Measurements from ENCODE around the gene ZNF74.
"Not testable (repeated sequence)": the region's sequence is repeated elsewhere in the genome, so short reads cannot be mapped to it uniquely, and the experiment has no call there.

ZNF74 gene

DNA sequence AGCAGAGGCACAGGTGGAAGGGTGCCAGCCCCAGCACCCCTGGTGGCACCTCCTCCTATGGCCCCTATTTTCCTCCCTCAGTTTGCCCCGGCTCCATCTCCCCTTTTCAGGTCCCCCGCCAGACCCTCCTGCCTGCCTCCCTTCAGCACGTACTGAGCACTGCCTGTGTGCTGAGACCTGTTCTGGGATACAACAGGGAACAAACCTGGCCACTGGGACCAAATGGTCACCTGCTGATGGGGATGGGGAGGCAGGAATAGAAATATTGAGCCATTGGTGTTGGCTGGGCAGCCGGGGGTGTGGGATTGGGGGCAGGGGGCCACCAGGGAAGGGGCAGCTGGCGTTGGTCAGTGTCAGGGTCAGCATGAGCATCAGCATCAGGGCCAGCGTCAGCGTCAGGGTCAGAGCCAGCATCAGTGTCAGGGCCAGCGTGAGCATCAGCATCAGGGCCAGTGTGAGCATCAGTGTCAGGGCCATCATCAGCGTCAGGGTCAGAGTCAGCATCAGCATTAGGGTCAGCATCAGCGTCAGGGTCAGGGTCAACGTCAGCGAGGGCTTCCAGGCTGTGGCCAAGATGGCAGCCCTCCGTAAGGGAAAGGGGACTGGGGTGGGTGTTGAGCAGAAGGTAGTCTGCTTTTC, 7.5 kb downstream of the ZNF74 start:
- DNase-seq, result no peak

DNA sequence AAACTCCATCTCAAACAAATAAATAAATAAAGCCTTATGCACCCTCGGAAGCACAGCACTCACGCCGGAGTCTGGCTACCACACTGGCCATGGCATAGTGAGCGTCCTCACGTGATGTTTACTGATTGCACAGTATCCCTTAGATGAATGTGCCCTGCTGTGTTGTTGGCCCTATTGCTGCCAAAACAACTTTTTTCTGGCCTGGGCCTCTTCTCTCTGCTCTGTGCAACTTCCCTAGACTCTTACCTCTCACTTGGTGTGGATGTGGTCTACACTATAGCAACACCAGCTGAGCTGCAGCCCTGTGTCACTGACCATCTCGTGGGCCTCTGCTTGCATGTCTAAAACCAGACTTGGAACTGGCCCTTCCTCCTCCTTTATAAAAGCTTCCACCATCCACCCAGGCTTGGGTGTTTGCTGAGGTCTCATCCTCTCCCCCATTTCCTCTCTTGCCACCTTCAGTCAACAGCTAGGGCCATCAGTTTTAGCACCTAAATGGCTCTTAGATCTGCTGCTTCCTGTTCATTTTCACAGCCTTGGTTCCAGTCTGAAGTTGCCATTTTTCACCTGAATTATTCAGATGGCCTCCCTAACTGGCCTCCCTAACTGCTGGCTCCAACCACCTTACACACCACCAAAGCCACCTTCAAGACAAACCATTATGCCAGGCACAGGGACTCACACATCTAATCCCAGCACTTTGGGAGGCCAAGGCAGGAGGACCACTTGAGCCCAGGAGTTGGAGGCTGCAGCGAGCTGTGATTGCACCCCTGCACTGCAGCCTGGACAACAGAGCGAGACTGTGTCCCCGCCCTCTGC, 9.2 kb downstream of the ZNF74 start:
- no peak for DNase-seq

DNA sequence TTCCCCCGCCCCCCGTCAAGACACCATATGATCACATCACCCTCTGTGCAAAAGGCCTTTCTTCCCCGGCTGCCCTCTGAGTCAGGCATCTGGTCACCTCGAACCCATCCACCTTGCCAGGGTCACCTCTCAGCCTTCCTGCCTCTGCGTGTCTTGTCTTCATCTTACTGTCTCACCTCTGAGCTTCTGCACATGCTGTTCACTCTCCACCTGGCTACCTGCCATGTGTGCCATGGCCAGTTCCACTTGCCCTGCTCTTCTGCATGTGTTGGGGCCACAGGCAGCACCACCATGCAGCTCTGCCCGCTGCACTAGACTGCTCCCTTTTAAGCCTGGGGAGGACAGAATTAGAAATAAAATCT, 9.8 kb downstream of the ZNF74 start:
- DNase-seq, result no peak

DNA sequence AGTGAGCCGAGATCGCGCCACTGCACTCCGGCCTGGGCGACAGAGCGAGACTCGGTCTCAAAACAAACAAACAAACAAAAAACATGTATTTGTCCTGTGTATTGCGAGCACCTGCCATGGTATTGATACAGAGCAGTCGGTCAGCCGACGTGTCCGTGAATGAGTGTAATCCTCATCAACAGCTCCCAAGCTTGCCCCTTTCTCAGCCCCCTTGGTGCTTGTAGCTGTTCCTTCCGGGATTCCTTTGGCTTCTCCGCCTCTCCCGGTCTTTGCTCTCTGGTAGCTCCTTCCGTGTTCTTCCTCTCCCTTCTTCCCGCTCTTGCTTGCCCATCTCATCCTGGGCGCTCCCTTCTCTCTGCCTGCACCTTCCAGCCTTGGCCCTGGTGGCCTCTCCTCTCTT, 10.9 kb downstream of the ZNF74 start:
- no peak for DNase-seq

DNA sequence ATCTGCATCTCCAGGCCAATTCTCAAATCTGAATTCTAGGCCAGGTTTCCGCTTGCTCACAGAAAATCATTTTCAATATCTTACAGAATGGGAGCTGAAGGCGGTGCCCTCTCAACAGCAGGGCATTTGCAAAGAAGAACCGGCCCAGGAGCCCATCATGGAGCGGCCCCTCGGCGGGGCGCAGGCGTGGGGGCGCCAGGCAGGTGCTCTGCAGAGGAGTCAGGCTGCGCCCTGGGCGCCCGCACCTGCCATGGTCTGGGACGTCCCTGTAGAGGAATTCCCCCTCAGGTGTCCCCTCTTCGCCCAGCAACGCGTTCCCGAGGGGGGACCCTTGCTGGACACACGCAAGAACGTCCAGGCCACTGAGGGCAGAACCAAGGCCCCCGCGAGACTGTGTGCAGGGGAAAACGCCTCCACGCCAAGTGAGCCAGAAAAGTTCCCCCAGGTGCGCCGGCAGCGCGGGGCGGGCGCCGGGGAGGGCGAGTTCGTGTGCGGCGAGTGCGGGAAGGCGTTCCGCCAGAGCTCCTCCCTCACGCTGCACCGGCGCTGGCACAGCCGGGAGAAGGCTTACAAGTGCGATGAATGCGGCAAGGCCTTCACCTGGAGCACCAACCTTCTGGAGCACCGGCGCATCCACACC, 11.5 kb downstream of the ZNF74 start:
- no peak for DNase-seq

DNA sequence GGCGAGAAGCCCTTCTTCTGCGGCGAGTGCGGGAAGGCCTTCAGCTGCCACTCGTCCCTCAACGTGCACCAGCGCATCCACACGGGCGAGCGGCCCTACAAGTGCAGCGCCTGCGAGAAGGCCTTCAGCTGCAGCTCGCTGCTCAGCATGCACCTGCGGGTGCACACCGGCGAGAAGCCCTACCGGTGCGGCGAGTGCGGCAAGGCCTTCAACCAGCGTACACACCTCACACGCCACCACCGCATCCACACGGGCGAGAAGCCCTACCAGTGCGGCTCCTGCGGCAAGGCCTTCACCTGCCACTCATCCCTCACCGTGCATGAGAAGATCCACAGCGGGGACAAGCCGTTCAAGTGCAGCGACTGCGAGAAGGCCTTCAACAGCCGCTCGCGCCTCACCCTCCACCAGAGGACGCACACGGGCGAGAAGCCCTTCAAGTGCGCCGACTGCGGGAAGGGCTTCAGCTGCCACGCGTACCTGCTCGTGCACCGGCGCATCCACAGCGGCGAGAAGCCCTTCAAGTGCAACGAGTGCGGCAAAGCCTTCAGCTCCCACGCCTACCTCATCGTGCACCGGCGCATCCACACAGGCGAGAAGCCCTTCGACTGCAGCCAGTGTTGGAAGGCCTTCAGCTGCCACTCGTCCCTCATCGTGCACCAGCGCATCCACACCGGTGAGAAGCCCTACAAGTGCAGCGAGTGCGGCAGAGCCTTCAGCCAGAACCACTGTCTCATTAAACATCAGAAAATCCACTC, 12.2 kb downstream of the ZNF74 start:
- no peak for DNase-seq

DNA sequence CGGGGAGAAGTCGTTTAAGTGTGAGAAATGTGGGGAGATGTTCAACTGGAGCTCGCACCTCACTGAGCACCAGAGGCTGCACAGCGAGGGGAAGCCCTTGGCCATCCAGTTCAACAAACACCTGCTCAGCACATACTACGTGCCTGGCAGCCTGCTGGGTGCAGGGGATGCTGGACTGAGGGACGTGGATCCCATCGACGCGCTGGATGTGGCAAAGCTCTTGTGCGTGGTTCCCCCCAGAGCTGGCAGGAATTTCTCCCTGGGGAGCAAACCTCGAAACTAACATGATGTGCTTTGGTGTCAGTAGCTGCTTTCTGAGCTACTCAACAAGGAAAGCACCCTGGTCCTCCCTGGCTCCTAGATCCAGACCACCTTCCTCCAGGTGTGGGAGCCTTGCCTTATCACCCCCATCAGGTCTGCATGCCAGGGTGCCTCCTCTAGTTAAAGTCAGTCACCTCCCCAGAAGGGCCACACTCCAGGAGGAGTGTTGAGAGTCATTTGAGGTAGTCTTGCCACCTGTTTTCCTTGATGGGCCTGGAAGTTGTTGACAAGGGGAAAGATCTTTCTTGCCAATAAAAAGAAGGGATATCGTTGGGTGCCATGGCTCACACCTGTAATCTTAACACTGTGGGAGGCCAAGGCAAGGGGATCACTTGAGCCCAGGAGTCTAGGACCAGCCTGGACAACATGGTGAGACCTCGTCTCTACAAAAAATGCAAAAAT, 12.9 kb downstream of the ZNF74 start:
- DNase-seq, result no peak

DNA sequence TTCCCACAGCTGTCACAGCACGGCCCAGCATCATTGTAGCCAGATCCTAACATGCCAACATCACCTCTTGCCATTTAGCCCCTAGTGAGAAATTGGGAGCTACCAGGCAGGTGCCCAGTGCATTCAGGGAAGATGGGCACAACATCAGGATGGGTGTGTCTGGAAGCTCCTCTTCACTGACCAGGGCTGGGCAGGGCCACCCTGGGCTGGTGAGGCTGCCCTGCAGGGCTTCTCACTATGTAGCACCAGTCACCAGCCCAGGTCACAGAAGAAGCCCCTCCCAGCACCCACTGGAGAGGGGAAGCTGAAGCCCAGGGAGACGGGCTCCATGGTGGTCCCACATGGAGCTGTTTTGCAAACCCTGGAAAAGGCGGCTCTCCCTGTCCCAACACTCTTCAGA, 13.9 kb downstream of the ZNF74 start:
- no peak for DNase-seq

DNA sequence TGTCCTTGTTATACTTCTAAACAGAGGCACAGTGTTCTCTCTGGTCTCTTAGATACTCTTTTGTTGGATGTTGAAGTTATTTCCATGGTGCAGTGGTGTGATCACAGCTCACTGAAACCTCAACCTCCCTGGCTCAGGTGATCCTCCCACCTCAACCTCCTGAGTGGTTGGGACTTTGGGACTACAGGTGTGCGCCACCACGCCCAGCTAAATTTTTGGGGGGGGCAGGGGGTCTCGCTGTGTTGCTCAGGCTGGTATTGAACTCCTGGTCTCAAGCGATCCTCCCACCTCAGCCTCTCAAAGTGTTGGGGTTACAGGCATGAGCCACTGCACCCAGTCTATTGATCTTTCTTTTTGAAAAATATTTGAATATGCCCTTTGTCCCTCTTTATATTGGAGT, 14.9 kb downstream of the ZNF74 start:
- no peak for DNase-seq

DNA sequence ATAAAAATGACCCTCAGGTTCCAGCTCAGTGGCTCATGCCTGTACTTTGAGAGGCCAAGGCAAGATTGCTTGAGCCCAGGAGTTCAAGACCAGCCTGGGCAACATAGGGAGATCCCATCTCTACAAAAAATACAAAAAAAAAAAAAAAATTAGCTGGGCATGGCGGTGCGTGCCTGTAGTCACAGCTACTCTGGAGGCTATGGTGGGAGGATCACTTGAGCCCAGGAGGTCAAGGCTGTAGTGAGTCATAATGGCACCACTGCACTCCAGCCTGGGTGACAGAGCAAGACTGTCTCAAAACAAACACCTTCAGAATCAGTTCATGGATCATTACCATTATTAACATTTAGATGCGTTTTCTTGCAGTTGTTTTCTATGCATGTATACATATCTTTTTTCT, 15.4 kb downstream of the ZNF74 start:
- not testable (repeated sequence) for DNase-seq

DNA sequence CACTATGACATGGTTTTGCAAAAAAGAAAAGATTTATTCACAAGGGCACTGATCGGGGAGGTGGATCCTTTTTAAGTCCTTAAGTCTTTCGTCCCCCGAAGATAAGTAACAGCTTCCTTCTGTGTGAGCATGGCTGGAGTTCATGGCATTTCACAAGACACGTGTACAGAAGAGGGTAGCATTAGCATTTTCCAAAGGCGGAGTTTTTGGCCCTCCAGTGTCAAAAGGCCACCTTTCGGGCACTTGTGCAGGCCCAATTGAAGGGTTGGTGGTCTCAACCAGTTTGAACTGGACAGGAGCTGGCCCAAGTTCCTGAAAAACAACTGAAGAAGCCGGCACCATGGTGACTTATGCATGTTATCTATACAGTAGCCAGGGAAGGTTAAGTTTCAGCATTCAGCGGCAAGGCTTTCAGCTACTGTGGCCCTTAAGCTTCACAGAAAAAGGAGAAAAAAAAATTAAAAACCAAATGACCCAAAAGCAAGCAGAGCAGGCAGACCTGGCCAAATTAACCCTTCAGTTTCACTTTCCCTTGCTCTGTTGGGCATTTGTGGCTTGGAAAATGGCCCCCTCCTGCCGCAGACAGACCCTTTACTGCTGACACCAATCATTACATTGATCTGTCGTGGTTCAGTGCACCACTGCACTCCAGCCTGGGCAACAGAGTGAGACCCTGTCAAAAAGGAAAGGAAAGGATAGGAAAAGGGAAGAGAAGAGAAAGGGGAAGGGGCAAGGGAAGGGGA, 18.7 kb downstream of the ZNF74 start:
- DNase-seq, result no peak

DNA sequence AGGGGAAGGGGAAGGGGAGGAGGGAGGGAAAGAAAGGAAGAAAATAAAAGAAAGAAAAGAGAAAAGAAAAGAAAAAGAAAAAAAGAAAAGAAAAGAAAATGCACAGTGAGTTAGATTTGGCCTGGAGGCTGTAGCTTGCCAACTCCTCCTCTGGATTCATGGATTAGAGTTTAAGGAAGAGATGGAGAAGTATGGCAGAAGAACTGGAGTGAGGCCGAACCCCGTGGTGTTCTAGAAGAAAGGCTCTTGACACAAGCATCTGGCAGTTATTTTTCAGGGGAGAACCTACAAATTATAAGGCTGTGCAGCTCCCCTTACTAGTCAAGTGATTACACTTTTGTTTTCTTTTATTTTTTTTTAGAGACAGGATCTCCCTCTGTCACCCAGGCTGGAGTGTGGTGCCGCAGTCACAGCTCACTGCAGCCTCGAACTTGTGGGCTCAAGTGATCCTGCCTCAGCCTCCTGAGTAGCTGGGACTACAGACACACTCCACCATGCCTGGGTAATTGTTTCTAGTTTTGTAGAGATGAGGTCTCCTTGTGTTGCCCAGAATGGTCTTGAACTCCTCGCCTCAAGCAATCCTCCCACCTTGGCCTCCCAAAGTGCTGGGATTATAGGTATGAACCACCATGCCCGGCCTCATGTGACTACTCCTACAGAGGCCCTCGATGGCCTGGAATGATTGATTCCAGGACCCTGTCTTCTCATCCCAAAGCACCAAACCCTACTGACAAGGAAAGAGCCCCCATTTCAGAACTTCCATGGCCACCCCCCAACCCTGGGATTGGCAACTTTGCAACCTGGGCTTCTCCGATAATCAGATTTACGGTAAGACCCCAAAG, 19.5 kb downstream of the ZNF74 start:
- DNase-seq, result no peak

DNA sequence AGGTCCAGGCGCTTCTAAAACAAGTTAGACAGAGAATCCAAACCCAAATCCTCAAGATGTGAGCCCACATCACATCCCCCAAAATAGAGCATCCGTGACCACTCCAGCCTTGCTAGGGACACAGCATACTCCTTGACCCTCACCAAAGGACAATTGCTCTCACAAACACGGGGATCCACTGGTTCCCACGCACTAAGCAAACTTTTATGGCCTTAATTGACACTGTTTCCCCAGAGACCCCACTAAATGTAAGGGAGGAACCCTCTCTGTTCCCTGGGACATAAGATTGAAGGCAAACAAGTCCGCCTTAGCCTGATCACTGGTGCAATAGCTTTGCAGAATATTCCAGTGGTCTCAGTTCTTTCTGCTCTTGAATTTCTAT, 20.1 kb downstream of the ZNF74 start:
- DNase-seq, result no peak

DNA sequence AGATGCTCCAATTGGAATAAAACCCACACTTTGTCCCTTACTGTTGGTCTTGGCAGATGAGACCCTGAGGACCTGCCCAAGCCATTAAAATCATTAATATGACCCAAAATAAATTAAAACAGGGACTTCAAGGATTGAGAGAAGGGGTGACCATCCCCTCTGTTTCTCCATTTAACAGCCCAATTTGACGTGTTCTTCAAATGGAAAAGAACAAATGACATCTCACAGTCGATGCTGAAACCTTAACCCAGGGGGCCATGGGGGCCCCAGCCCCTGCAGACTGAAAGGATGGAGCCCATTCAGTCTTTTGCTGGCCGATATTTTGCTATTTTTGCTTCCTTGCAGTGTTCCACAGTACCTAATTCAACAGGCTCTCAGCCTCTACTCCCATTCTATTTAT, 20.5 kb downstream of the ZNF74 start:
- DNase-seq, result no peak

DNA sequence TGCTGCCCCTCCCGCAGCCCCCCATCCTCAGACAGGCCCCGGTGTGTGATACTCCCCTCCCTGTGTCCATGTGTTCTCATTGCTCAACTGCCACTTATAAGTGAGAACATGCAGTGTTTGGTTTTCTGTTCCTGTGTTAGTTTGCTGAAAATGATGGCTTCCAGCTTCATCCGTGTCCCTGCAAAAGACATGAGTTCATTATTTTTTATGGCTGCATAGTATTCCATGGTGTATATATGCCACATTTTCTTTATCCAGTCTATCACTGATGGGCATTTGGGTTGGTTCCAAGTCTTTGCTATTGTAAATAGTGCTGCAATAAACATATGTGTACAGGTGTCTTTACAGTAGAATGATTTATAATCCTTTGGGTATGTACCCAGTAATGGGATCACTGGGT, 21.3 kb downstream of the ZNF74 start:
- not testable (repeated sequence) for DNase-seq

DNA sequence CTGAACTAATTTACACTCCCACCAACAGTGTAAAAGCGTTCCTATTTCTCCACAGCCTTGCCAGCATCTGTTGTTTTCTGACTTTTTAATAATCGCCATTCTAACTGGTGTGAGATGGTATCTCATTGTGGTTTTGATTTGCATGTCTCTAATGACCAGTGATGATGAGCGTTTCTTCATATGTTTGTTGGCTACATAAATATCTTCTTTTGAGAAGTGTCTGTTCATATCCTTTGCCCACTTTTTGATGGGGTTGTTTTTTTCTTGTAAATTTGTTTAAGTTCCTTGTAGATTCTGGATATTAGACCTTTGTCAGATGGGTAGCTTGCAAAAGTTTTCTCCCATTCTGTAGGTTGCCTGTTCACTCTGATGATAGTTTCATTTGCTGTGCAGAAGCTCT, 21.7 kb downstream of the ZNF74 start:
- not testable (repeated sequence) for DNase-seq

DNA sequence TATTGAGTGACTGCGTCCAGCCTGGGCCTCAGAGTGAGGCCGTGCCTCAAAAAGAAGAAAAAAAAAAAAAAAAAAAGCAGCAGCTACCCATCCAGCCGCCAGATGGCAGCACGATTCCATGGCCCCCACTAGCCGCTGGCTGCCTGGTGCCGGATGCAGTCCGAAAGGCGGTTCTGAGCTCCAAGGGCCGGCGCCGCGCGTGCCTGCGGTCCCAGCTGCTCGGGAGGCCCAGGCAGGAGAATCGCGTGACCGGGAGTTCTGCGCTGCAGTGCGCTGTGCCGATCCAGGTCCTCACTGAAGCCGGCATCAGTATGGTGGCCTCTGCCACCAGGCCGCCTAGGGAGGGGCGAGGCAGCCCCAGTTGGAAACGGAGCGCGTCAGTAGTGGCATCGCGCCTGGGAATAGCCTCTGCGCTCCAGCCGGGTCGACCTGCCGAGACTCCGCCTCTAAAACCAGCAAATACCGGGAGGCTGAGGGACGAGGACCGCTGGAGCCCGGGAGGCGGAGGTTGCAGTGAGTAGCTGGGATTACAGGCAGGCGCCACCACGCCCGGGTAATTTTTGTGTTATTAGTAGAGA, 24.3 kb downstream of the ZNF74 start:
- peak; percentile 64 for DNase-seq

DNA sequence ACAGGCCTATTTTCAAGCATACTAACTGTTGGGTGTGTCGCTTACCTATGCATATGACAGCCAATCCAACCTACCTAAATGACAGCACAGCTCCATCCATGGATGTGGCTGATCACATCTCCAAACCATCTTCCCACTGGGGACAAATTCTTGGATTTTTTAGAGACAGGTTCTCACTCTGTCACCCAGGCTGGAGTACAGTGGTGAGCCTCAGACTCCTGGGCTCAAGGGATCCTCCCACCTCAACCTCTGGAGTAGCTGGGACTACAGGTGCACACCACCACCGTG, 25.7 kb downstream of the ZNF74 start:
- DNase-seq, result no peak

DNA sequence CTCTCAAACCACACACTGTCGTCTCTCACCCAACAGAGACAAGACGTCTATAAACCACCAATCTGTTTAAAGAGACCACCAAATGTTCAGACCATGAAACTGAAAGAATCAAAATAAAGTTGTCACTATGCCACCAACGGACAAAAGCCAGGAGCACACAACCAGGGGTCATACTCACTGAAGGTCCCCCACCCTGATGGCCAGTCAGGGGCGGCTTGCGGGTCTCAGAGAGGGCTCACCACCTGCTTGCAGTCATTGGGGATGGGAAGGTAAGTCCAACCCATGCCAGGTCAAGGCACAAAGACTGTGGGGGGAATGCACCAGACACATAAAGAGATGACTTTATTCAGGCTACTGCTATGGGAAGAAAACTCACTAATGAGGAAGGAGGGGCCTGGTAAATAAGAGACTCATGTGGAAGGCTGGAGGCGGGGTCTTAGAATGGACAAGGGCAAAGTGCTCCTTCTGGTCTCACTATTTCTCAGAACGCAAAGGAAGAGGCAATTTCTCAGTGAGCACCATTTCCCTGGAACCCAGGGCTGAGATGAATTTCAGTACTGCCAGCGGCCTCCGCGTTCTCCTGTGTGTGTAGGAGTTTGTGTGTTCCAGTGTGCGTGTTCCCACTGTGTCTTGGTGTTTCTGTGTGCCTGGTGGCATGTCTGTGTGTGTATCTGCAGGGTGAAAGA, 26.3 kb downstream of the ZNF74 start:
- DNase-seq, result no peak

DNA sequence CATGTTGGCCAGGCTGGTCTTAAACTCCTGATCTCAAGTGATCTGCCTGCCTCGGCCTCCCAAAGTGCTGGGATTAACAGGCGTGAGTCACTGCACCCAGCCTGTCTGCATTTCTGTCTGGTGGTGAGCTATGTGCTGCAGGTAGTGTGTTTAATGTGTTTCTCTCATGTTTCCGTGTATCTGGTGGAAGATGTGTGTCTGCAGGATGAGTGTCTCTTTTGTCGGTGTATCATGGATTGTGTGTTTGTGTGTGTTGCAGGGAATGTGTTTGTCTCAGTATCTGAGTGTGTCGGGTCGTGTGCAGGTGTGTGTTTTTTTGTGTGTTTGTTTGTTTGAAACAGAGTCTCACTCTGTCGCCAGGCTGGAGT, 27.5 kb downstream of the ZNF74 start:
- no peak for DNase-seq
